ENCODE data around the gene CPN2.

DNA sequence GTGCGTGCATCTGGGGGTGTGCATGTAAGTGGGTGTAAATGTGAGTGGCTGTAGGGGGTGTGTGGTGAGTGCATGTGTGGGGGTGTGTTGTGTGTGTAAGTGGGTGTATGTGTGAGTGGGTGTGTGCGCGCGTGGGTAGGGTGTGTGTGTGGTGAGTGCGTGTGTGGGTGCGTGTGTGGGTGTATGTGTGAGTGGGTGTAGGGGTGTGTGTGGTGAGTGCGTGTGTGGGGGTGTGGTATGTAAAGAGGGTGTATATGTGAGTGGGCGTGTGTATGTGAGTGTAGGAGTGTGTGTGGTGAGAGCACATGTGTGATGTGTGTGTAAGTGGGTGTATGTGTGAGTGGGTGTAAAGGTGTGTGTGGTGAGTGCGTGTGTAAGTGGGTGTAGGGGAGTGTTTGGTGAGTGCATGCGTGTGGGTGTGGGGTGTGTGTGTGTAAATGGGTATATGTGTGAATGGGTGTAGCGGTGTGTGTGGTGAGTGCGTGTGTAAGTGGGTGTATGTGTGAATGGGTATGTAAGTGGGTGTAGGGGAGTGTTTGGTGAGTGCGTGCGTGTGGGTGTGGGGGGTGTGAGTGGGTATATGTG is 916 bp upstream of the CPN2 start:
- TF ChIP-seq, protein P1, sequence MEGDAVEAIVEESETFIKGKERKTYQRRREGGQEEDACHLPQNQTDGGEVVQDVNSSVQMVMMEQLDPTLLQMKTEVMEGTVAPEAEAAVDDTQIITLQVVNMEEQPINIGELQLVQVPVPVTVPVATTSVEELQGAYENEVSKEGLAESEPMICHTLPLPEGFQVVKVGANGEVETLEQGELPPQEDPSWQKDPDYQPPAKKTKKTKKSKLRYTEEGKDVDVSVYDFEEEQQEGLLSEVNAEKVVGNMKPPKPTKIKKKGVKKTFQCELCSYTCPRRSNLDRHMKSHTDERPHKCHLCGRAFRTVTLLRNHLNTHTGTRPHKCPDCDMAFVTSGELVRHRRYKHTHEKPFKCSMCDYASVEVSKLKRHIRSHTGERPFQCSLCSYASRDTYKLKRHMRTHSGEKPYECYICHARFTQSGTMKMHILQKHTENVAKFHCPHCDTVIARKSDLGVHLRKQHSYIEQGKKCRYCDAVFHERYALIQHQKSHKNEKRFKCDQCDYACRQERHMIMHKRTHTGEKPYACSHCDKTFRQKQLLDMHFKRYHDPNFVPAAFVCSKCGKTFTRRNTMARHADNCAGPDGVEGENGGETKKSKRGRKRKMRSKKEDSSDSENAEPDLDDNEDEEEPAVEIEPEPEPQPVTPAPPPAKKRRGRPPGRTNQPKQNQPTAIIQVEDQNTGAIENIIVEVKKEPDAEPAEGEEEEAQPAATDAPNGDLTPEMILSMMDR (IDR thresholded peaks at IDR 0.05): no peak
- no peak for TF ChIP-seq POLR2AphosphoS5 (IDR thresholded peaks at IDR 0.05; ENCODE audit: low read depth, low read length)

Data from Panc1 (cell line).